Dermis blood vessel endothelial cell (primary cell): Measurements from ENCODE around the gene EGFL7. TPM values are rescaled to one million over a fixed set of nuclear protein-coding genes. Genes with fewer than 3 reads are reported as not detected.

Experiments
- DNase-seq: peaks from one replicate; pipeline ENCODE4 v3.0.0; 2010
- total RNA-seq: library from RNA; depleted of rRNA; stranded (reverse); fragments of >200 nt; gene quantifications from 2 replicates; pipeline ENCODE4 v1.2.3, GENCODE V29; 2014

The EGFL7 gene
- total RNA-seq, 1 donor from 2014 or later: 768 TPM

DNA sequence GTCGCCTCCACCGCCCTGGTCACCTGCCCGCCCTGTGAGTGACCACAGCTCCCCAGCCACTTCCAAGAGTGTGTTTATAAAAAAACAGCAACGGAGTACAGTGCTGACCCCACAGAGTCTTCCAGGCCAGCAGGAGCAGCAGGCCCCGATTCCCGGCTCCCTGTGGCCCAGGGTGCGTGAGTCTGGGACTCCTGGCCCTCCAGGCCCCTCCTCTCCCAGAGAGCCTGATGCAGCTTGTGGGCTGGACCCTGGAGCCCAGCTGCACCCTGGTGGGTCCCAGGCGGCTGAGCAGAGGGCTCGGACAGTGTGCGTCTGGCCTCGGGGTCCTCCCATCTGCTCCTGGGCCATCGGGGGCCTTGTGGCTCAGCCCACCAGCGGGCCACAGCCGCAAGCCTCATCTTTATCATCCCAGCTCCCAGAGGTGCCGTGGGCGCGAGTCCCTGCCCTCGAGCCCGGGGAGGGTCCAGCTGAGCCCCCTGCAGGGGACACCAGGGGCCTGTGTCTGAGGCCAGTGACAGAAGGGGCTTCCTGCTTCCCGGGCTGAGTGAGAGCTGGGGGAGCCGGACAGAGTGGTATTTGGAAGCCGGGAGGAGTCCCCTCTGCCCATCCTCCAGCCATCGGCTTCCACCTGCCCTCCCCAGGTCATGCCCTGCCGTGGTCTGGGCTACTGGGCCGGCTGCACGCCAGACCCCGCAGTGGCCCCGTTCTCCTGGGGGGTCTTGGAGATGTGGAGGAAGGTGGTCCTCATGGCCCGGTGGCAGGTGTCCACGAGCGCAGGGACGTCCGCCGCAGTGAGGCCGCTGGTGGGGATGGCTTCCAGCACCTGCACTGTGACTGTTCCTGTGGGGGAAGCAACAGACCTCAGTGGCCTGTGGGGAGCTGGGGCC, 10.6 kb downstream of the EGFL7 start:
- DNase-seq: peak; percentile 91

- no peak for DNase-seq
Measured at GRCh38 chr9:136673975-136674785, 11.5 kb downstream of the EGFL7 start.

DNA sequence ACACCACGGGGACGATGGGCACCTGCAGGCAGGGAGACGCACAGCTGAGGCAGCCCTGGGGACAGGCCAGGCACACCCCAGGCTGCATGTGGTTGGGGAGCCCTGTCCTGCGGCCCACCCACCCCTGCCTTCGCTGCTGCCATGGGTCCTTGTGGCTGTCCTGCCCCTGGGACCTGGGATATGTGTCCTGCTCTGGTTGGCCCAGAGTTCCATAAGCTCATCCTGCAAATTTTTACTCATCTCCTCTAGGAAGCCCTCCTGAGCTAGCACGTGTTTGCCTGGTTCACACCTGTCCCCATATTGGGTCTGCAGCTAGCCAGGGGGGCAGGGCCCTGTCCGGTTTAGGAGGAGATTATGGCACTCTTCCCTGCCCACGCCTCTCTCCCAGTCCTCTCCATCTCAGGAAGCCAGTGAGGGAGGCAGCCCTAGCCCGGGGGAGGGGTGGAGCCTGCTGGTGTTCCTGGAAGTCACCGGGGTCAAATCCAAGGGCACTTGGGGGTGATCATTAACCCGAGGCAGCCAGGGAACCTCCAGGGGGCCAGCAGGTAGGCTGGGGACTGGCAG, 12.2 kb downstream of the EGFL7 start:
- DNase-seq: peak; percentile 96

- peak; percentile 80 for DNase-seq
Measured at GRCh38 chr9:136675477-136676296, 13.0 kb downstream of the EGFL7 start.

GRCh38 chr9:136676297-136676794, 13.6 kb downstream of the EGFL7 start:
- no peak for DNase-seq

GRCh38 chr9:136676920-136677686, 14.4 kb downstream of the EGFL7 start:
- no peak for DNase-seq

DNA sequence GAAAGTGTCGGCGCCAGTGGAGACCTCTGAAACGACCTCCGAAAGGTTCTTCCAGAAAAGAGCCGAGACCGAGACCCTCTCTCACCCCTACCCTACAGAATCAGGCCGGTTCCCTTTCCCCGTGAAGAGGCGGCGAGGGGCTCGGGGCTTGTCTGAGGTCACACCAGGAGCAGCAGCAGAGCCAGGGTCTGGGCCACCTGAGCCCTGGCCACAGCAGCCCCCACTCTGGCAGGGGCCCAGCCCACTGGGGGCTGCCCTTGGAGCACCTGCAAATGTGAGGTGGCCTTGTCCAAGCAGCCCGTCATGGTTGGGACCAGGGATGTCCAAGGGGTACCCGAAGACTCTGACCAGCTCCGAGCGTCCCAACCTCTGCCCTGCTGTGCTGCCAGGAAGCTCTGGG, 15.3 kb downstream of the EGFL7 start:
- DNase-seq: no peak

DNA sequence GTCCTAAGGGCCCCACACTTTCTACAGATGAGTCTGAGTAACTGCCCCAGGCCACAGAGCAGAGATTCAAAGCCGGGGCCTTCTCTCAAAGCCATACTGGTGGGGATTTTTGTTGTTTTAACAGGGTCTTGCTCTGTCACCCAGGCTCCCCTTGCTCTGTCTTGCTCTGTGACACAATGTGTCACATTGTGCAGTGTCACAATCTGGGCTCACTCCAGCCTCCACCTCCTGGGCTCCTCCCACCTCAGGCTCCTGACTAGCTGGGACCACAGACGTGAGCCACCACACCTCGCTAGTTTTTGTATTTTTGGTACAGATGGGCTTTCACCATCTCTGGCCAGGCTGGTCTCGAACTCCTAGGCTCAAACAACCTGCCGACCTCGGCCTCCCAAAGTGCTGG, 15.9 kb downstream of the EGFL7 start:
- DNase-seq: no peak

DNA sequence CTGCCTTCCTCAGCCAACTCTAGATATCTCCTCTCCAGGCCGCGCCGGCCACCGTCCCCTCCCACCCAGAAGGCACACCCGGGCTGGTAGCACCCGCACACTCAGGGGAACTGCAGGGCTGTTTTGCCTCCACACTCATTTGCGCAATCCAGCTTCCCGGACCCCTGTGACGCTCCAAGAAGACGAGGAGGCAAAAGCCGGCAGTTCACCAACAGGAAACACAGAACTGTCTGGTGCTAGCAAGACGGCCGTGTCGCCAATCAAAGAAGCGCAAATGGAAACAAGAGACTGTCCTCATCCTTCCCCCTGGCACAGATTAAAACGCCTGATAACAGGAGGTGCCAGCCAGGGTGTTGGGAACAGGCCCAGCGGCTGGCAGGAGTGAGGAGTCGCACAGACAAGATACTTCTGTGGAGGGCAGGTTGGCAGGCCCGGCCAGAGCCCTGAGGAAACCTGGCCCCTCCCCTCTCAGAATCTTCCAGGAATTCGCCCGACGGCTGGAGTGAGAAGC, 16.8 kb downstream of the EGFL7 start:
- DNase-seq: no peak

- no peak for DNase-seq
Measured at GRCh38 chr9:136681029-136681428, 18.3 kb downstream of the EGFL7 start.

- no peak for DNase-seq
Measured at GRCh38 chr9:136681945-136682699, 19.4 kb downstream of the EGFL7 start.

DNA sequence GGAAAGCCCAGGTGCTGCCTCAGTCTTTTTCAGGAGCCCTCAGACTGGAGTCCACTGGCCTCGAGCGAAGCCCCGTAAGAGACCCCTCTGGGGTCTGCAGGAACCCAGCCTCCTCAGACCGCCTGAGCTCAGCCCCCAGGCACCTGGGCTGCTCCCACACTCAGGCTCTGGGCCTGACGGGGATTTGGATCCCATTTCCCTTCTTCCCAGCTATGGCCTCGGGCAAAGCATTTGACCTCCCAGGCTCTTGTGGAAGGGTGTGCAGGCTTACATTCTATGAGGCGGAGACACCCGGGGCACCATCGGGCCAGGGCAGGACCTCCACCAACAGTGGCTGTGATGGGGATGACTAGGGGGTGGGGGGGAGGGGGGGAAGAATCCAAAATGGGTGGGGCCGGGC, 20.0 kb downstream of the EGFL7 start:
- DNase-seq: no peak

- DNase-seq: no peak
Measured at GRCh38 chr9:136683173-136683745, 20.5 kb downstream of the EGFL7 start.

GRCh38 chr9:136683755-136684154, 21.0 kb downstream of the EGFL7 start:
- DNase-seq: no peak

DNA sequence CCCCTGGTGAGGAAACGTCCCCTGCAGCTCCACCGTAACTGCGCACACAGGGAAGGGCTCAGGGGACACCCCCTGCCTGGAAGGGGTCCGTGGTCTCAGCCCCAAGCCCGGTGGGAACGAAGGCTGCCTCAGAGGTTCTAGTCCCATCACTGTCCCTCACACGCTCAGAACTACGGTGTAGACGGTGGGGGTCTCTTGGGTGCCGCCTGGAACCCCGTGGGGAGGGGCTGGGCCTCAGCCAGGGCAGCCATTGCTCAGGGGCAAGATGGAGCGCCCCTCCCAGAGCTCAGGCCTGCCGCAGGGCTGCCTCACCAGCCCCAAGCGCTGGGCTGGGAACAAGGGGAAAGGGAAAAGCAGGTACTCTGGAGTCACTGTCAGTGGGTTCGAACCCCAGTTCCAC, 21.6 kb downstream of the EGFL7 start:
- no peak for DNase-seq

DNA sequence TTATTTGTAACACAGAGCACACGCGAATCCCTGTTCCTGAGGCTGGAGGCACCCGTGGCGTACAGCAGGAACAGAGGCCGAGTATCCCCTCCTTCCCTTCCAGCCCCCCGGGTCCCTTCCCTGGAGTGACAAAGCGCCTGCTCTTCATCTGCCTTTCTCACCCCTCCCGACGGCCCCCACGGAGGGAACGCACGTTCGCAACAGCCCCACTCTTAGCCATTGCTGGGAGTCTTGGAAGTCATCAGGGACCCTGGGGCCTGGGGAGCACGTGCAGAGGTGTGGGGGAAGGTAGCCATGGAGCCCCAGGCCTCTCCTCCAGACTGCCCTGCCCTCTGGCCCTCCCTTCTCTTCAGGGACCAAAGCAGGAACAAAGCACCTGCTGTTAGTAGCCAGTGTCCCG, 22.1 kb downstream of the EGFL7 start:
- DNase-seq: no peak

GRCh38 chr9:136685216-136685615, 22.5 kb downstream of the EGFL7 start:
- no peak for DNase-seq

- DNase-seq: peak; percentile 40
Measured at GRCh38 chr9:136685790-136686533, 23.2 kb downstream of the EGFL7 start.

GRCh38 chr9:136686534-136686793, 23.7 kb downstream of the EGFL7 start:
- DNase-seq: no peak
